Epithelial cell of esophagus (primary cell): ENCODE data around the gene KICS2.

Source experiments
- DNase-seq: peaks from one replicate; pipeline ENCODE4 v3.0.0; 2010; ENCODE audit warnings: low read depth
- H3K4me3 ChIP-seq: 2 replicates; pipeline ENCODE4 v1.5.1; 2011; ENCODE audit warnings: mild to moderate bottlenecking, low read length, control low read depth
- CTCF ChIP-seq: IDR thresholded peaks from 2 replicates; pipeline ENCODE4 v1.5.1; 2011; ENCODE audit warnings: low read depth, mild to moderate bottlenecking, low read length, control low read depth, inconsistent platforms; ENCODE audit not compliant: insufficient read depth; ENCODE audit errors: missing control alignments

KICS2 gene

GRCh38 chr12:64189530-64189929 lies 32.6 kb downstream of the KICS2 start:
- no peak for TF ChIP-seq CTCF
- no peak overlapping the region for H3K4me3 ChIP-seq
- no peak for DNase-seq

- TF ChIP-seq CTCF, result no peak
- DNase-seq, result no peak
Observed at GRCh38 chr12:64187794-64188193, 34.3 kb downstream of the KICS2 start.

GRCh38 chr12:64187370-64187769 lies 34.7 kb downstream of the KICS2 start:
- peak; percentile 57 for DNase-seq
- no peak overlapping the region for H3K4me3 ChIP-seq
- TF ChIP-seq CTCF, result no peak

More at GRCh38 chr12:64187794-64188193, 34.3 kb downstream of the KICS2 start:
- H3K4me3 ChIP-seq, result no peak overlapping the region

GRCh38 chr12:64186789-64187188 lies 35.3 kb downstream of the KICS2 start:
- DNase-seq, result peak; percentile 78
- no peak for TF ChIP-seq CTCF
- no peak overlapping the region for H3K4me3 ChIP-seq

GRCh38 chr12:64184216-64184615 lies 37.9 kb downstream of the KICS2 start:
- TF ChIP-seq CTCF, result no peak
- DNase-seq, result no peak
- no peak overlapping the region for H3K4me3 ChIP-seq

GRCh38 chr12:64181430-64182291 lies 40.4 kb downstream of the KICS2 start:
- no peak overlapping the region for H3K4me3 ChIP-seq
- DNase-seq, result peak; percentile 98
- TF ChIP-seq CTCF, result peak; percentile 59

GRCh38 chr12:64180951-64181350 lies 41.1 kb downstream of the KICS2 start:
- DNase-seq, result peak; percentile 77
- no peak for TF ChIP-seq CTCF
- H3K4me3 ChIP-seq, result no peak overlapping the region
